Measurements from ENCODE around the gene FRMD8. TPM values are rescaled to one million over a fixed set of nuclear protein-coding genes. Genes with fewer than 3 reads are reported as not detected.

FRMD8 gene
- total and polyA plus RNA-seq, 4 donors, result 2.8 to 22.8 (median 15.0) TPM

- DNase-seq (ENCODE audit: low spot score), result no peak
- Histone ChIP-seq H3K4me3 (ENCODE audit: low read depth in 1 of 3, low read length in 3 of 3) (no peak overlapping the region), H3K9me3 (ENCODE audit: control insufficient read depth in 4 of 4, low read length in 3 of 4) (no peaks in the 10 kb centered on the region), H3K4me1 (ENCODE audit: control insufficient read depth in 4 of 4, insufficient read depth in 4 of 4, low read length in 3 of 4) (peaks cover 0 to 19% (median 9%) of the 10 kb centered on the region in 4 donors), H3K27me3 (ENCODE audit: control insufficient read depth in 4 of 4, insufficient read depth in 4 of 4, low read length in 3 of 4) (no peaks in the 10 kb centered on the region), H3K36me3 (ENCODE audit: control insufficient read depth in 4 of 4, insufficient read depth in 3 of 4, low read depth in 1 of 4, low read length in 3 of 4) (no peaks in the 10 kb centered on the region), H3K9ac (ENCODE audit: low read depth in 1 of 2, low read length in 2 of 2) (no peak overlapping the region), H3K27ac (ENCODE audit: low read depth in 1 of 2, low read length in 2 of 2) (no peak overlapping the region)
- no peak for TF ChIP-seq ATF3 (IDR thresholded peaks at IDR 0.05)
- no peak for TF ChIP-seq HNF4A (conservative IDR thresholded peaks at IDR 0.05)
- no peak for TF ChIP-seq SP1 (IDR thresholded peaks at IDR 0.05)
- TF ChIP-seq MAX (IDR thresholded peaks at IDR 0.05), result no peak
- no peak for TF ChIP-seq GABPA (IDR thresholded peaks at IDR 0.05 in 1 of 2, conservative IDR thresholded peaks at IDR 0.05 in 1 of 2)
- 82% methylated on average over 8 of the region's 8 CpGs for WGBS
Measured at GRCh38 chr11:65377036-65377435, 9.4 kb upstream of the FRMD8 start.

GRCh38 chr11:65377777-65378176 is 8.7 kb upstream of the FRMD8 start:
- Histone ChIP-seq H3K4me1 (ENCODE audit: control insufficient read depth in 4 of 4, insufficient read depth in 4 of 4, low read length in 3 of 4) (peaks cover 2 to 21% (median 12%) of the 10 kb centered on the region in 4 donors), H3K9ac (ENCODE audit: low read depth in 1 of 2, low read length in 2 of 2) (no peak overlapping the region), H3K4me3 (ENCODE audit: low read depth in 1 of 3, low read length in 3 of 3) (no peak overlapping the region), H3K36me3 (ENCODE audit: control insufficient read depth in 4 of 4, insufficient read depth in 3 of 4, low read depth in 1 of 4, low read length in 3 of 4) (no peaks in the 10 kb centered on the region), H3K27me3 (ENCODE audit: control insufficient read depth in 4 of 4, insufficient read depth in 4 of 4, low read length in 3 of 4) (no peaks in the 10 kb centered on the region), H3K9me3 (ENCODE audit: control insufficient read depth in 4 of 4, low read length in 3 of 4) (no peaks in the 10 kb centered on the region), H3K27ac (ENCODE audit: low read depth in 1 of 2, low read length in 2 of 2) (no peak overlapping the region)
- TF ChIP-seq HNF4A (conservative IDR thresholded peaks at IDR 0.05), result no peak
- no peak for TF ChIP-seq YY1 (IDR thresholded peaks at IDR 0.05)
- no peak for TF ChIP-seq JUND (IDR thresholded peaks at IDR 0.05)
- no peak for TF ChIP-seq FOXA2 (IDR thresholded peaks at IDR 0.05)
- TF ChIP-seq SP1 (IDR thresholded peaks at IDR 0.05), result no peak
- TF ChIP-seq RAD21 (IDR thresholded peaks at IDR 0.05), result no peak
- no peak for TF ChIP-seq CTCF (IDR thresholded peaks at IDR 0.05; ENCODE audit: low read depth, low read length, missing input control)
- no peak for TF ChIP-seq TAF1 (conservative IDR thresholded peaks at IDR 0.05)
- TF ChIP-seq ZBTB33 (IDR thresholded peaks at IDR 0.05), result no peak
- TF ChIP-seq GABPA (IDR thresholded peaks at IDR 0.05 in 1 of 2, conservative IDR thresholded peaks at IDR 0.05 in 1 of 2), result no peak
- no peak for TF ChIP-seq MAX (IDR thresholded peaks at IDR 0.05)
- TF ChIP-seq EGR1 (IDR thresholded peaks at IDR 0.05; ENCODE audit: low read depth in 2 of 2), result no peak
- TF ChIP-seq ATF3 (IDR thresholded peaks at IDR 0.05), result no peak
- TF ChIP-seq FOXA1 (IDR thresholded peaks at IDR 0.05), result no peak
- TF ChIP-seq REST (IDR thresholded peaks at IDR 0.05), result no peak
- TF ChIP-seq RXRA (IDR thresholded peaks at IDR 0.05), result no peak
- DNase-seq (ENCODE audit: low spot score), result no peak
- 96% methylated on average over 8 of the region's 8 CpGs for WGBS
